GM12873 (cell line): ENCODE data around the gene EPHX1.

ENCODE experiments used
- TF ChIP-seq, protein P1 (sequence below): IDR thresholded peaks from 2 replicates; pipeline ENCODE4 v1.5.1; 2012; ENCODE audit warnings: low read depth, mild to moderate bottlenecking, moderate library complexity, low read length, control low read depth; ENCODE audit not compliant: insufficient read depth; ENCODE audit errors: missing control alignments

Gene EPHX1

DNA sequence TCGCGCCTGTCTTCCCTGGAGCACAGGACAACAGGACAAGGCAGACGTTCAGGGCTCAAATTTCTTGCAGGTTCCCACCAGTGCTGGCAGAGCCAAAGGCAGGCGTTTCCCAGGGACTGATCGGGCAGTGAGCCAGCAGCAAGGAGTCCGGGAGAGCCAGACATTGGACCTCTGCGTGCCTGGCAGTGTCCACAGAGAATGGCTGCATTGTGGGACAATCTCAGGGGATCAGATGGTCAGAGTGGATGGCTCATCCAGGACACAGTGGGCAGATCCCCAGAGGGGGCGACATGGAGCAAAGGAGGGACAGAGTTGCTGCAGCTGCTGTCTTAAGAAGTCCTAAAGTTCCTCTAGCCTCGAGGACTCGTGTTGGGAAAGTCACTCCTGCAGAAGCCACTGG is 67.7 kb downstream of the EPHX1 start:
- TF ChIP-seq, protein P1, sequence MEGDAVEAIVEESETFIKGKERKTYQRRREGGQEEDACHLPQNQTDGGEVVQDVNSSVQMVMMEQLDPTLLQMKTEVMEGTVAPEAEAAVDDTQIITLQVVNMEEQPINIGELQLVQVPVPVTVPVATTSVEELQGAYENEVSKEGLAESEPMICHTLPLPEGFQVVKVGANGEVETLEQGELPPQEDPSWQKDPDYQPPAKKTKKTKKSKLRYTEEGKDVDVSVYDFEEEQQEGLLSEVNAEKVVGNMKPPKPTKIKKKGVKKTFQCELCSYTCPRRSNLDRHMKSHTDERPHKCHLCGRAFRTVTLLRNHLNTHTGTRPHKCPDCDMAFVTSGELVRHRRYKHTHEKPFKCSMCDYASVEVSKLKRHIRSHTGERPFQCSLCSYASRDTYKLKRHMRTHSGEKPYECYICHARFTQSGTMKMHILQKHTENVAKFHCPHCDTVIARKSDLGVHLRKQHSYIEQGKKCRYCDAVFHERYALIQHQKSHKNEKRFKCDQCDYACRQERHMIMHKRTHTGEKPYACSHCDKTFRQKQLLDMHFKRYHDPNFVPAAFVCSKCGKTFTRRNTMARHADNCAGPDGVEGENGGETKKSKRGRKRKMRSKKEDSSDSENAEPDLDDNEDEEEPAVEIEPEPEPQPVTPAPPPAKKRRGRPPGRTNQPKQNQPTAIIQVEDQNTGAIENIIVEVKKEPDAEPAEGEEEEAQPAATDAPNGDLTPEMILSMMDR = peak; percentile 66

DNA sequence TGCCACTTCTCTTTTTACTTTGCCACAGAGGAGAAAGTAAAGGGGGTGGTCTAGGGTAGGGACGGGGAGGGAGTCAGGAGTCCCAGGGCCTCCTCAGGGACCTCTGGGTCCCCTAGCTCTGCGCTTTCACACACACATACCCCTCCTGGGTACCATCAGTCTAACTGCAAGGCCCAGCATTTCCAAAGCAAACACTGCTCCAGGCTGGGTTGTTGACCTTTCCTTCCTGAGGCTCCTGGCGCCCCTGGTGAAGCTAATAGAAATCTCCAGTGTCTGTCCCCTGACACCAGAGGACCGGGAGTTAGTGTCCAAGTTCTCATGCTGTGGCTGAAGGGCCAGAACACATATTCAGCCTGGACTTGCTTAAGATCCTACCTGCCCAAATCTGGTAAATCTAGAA is 68.4 kb downstream of the EPHX1 start:
- TF ChIP-seq, protein P1 = no peak

DNA sequence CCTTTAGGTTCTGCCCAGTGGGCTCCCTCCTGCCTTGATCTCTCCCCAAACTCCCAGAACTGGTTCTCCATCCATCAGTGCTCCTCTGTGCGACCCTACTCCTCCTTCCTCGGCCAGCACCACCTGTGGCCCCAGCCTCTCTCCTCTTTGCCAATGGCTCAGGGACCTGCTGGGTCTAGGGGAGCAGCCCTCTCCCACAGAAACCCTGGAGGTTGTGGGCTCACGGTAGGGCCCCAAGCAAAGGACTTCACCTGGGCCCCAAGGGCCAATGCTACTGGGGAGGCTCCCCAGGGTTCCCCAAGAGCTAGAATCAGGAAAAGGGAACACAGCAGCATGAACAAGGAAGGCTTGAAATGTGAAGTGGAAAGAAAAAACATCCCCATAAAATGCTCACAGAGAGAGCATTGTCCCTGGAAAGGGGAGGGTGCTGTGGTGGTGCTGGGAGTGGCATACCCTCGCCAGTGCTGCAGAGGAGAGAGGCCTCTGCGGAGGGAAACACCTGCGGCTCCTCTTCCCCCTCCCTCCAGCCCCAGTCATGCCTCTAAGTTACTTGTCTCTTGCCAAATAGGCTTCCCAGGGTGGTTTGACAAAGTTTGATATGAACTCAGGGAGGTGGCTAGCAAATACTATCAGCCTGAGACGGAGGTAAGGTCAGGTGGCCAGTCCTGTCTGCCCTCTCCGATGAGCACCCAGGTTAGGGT is 69.7 kb downstream of the EPHX1 start:
- TF ChIP-seq, protein P1 = no peak

DNA sequence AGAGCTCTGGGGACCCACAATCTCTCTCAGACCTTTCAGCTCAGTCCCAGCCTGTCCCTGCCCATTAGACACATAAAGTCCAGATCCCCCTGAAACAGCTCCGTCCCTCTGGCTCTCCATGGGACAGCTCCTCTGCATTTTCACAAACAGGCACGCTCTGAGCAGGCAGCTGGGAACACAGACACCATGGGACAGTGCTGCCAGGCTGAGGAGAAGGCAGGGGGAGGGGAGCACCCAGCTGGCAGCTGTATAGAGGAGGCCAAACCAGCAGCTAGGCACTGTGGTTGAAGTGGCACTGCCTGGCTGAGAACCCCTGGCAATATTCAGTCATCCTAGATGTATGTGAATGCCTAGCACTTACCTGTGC is 70.3 kb downstream of the EPHX1 start:
- TF ChIP-seq, protein P1 = no peak

DNA sequence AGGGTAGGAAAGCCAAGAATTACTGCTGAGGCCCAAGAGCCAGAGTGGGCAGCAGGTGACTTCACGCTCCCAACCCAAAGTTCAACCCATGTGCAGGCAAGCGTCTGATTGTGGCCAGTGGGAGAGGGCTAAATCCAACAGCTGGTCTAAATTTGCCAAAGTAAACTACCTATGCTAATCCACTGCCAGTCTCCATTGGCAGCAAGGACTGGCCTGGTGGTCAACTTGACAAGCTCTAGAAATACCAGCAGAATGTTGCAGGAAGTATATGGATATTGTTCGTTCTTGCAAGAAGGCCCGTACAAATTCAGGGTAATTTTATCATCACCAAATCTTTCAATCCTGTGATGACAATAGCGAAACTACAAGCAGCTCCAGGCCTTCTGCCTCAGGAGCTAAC is 70.7 kb downstream of the EPHX1 start:
- TF ChIP-seq, protein P1 = no peak

DNA sequence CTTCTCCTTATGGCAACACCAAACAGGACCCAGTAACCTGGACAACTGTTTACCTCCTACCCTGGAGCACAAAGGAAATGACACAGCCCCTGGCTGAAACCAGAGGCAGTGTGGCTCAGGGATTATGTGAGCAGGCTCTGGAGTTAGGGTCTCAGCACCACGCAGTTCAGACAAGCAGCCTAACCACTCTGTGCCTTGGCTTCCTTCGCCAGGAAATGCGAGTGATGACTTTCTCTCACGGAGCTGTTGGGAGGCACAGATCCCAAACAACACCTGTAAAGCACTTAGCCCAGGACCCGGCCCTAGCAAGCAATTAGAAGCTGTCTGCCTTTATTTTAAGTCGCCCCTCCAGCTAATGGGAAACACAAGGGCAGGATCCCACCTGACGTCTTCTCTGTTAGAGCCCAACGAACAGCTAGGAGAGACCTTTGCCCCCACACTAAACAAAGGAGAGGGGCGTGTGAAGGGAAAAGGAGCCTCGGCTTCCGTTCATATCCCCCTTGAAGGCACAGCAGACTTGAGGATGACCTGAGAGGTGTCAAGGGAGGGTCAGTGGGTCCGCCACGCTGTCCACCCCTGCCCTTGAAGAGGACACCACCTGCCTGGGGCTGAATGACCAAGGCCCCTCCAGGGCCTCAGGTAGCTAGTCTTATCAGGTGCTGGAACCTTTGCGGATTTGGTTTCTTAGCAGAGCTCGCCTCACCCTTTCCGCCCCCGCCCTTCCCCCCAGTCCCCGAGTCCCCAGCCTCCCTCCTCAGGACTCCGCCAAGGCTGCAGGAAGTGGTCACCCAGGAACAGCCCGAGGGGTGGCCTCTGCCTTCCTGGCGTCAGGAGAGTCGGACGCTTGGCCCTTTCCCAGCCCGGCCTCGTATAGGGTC is 71.4 kb downstream of the EPHX1 start:
- TF ChIP-seq, protein P1 = no peak

DNA sequence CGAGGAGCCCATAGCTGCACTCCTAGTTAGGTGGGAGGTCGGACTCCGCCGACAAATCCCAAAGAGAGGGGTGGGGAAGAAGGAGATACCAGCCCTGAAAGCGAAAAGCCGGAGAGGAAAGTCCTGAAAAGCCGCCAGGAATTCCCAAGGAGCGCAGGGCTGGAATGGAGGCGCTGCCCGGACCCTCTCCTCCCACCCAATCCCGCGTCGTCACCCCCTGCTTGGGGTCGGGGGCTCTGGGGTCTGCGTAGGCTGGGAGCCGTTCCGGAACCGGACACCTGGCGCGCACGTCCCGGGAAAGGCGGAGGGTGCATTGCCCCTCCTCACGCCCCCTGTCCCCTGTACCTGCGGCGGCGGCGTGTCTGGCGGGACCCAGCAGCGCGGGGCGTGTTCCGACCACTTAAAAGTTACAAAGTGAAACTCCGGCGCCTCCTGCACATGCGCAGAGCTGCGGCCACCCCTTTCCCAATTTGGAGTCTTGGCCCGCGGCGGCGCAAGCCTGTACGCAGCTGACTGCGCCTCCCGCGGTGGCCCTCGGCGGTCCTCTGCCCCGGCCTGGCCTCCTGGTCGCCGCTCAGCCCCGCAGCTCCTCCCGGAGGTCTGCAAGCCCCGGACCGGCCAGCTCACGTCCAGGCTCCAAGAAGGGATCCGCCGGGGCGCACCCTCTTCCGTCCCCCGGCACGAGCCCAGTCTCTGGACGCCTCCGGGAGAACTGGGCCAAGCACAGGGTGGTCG is 72.2 kb downstream of the EPHX1 start, which contains the start of gene TMEM63A:
Gene TMEM63A, minus strand, starts transcription at position 422 of the 735 bp plus-strand sequence. CDS start 4,800 bp downstream, outside the sequence.
- TF ChIP-seq, protein P1 = peak; percentile 39
